T-cell (primary cell): ENCODE measurements around the gene ABCA12. TPM values are rescaled to one million over a fixed set of nuclear protein-coding genes. Genes with fewer than 3 reads are reported as not detected.
A peak's percentile ranks its signal among the peaks of the same experiment; 100 is the strongest.
"Not testable (repeated sequence)": the region's sequence is repeated elsewhere in the genome, so short reads cannot be mapped to it uniquely, and the experiment has no call there.

Experiments
- ATAC-seq, 4 experiments: fragments of 200-7000 bp in 3 of 4; fragments of 150-1000 bp in 1 of 4; cut with Tn5 transposase; replicated peaks in 1 of 4; 1 replicate in 3 of 4; 2 replicates in 1 of 4; pipeline ENCODE4 v1.10.0; 2021; ENCODE audit warnings: moderate library complexity in 3 of 4, mild to moderate bottlenecking in 2 of 4, moderate number of reproducible peaks in 1 of 4
- CTCF ChIA-PET, 2 donors: fragments of 300-600 bp; sonication (Branson Sonifier 250); formaldehyde crosslinking; loops; one replicate each; lab custom pipeline; 2022; ENCODE audit warnings: antibody characterized with exemption in 2 of 2; lab: Charles Lee
- POLR2A ChIA-PET, 2 donors: fragments of 300-600 bp; sonication (Branson Sonifier 250); formaldehyde crosslinking; loops; one replicate each; lab custom pipeline; 2022; ENCODE audit warnings: antibody characterized with exemption in 2 of 2; lab: Charles Lee
- DNase-seq, 35 experiments: peaks; one replicate each; pipeline versions ENCODE4 v3.0.0 to v3.0.0-alpha.2; 2013 to 2023
- H3K27ac ChIP-seq: one replicate; pipeline ENCODE4 v1.5.1; 2013; ENCODE audit warnings: low read length
- H3K27me3 ChIP-seq, 2 experiments: replicated peaks in 1 of 2; 1 replicate in 1 of 2; 2 replicates in 1 of 2; pipeline versions ENCODE4 v1.6.1 to v1.7.0; 2013; ENCODE audit warnings: low read length in 1 of 2, mixed read lengths in 1 of 2; ENCODE audit not compliant: control insufficient read depth in 2 of 2, insufficient read depth in 2 of 2; ENCODE audit errors: extremely low read depth in 1 of 2
- H3K36me3 ChIP-seq, 2 donors: 1 replicate in 1 of 2; 2 replicates in 1 of 2; pipeline versions ENCODE4 v1.6.1 to v1.7.0; 2013; ENCODE audit warnings: low read length in 1 of 2; ENCODE audit not compliant: control insufficient read depth in 2 of 2, insufficient read depth in 1 of 2; ENCODE audit errors: extremely low read depth in 1 of 2
- H3K4me1 ChIP-seq, 2 experiments: 1 replicate in 1 of 2; 2 replicates in 1 of 2; pipeline versions ENCODE4 v1.6.1 to v1.7.0; 2013; ENCODE audit warnings: low read length in 2 of 2, mixed read lengths in 1 of 2; ENCODE audit not compliant: insufficient read depth in 2 of 2, control insufficient read depth in 1 of 2; ENCODE audit errors: extremely low read depth in 1 of 2
- H3K4me3 ChIP-seq, 2 donors: 1 replicate in 1 of 2; 2 replicates in 1 of 2; pipeline versions ENCODE4 v1.5.1 to v1.7.0; 2013; ENCODE audit warnings: mild to moderate bottlenecking in 2 of 2, low read length in 1 of 2, moderate library complexity in 1 of 2; ENCODE audit not compliant: control insufficient read depth in 1 of 2; ENCODE audit errors: extremely low read depth in 1 of 2
- H3K9me3 ChIP-seq: 2 replicates; pipeline ENCODE4 v1.7.0; 2013
- H3K27ac Mint-ChIP-seq, 2 donors: one replicate each; pipeline ENCODE4 v1.8.0; 2020 to 2021; ENCODE audit warnings: mild to moderate bottlenecking in 2 of 2, mixed read lengths in 2 of 2
- H3K27me3 Mint-ChIP-seq, 2 donors: one replicate each; pipeline ENCODE4 v1.8.0; 2021 to 2022; ENCODE audit warnings: mixed read lengths in 2 of 2
- H3K36me3 Mint-ChIP-seq: one replicate; pipeline ENCODE4 v1.8.0; 2021; ENCODE audit warnings: mixed read lengths
- H3K4me1 Mint-ChIP-seq, 3 donors: one replicate each; pipeline ENCODE4 v1.8.0; 2020 to 2022; ENCODE audit warnings: mixed read lengths in 3 of 3, mild to moderate bottlenecking in 1 of 3
- H3K4me3 Mint-ChIP-seq, 3 donors: one replicate each; pipeline ENCODE4 v1.8.0; 2020 to 2022; ENCODE audit warnings: mild to moderate bottlenecking in 3 of 3, mixed read lengths in 3 of 3, moderate library complexity in 3 of 3
- H3K9me3 Mint-ChIP-seq, 3 donors: one replicate each; pipeline ENCODE4 v1.8.0; 2020 to 2022; ENCODE audit warnings: mixed read lengths in 3 of 3
- WGBS: methylation state at CpG from one replicate; pipeline ENCODE4 v1.1.5; 2013; ENCODE audit warnings: missing lambda C conversion rate; ENCODE audit not compliant: insufficient coverage; 5-methylcytosine and 5-hydroxymethylcytosine counted together
- total RNA-seq, 35 experiments: library from RNA in 6 of 35; stranded (reverse) in 6 of 35; fragments of 120-200 nt in 1 of 35; gene quantifications; one replicate each; pipeline versions ENCODE4 v1.2.1 to v1.2.4 and lab custom pipeline; 2013 to 2026

Gene ABCA12
- total RNA-seq, 5 donors from 2014 or later (not counting 1 experiment from before 2014, with no cell fraction given), result not detected

DNA sequence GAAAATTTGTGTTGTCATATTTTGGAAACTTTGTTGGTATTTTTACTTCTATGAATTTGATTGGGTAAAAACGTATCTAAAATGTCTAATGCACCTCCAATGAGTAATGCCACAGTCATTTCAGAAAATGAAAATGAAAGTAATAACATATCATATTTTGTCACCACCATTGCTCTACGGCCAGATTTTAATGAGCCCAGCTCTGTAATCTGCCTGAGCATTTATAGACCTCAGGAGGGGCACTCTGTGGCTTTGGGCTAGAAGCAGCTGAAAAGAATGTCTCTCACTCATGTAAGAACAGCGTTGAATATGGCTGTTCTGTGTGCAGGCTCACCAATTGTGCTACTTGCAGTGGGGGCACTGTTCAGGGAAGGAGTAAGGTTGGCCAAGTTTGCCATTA is 32.7 kb upstream of the ABCA12 start:
- H3K27me3 Mint-ChIP-seq, result no peaks in the 10 kb centered on the region
- H3K4me1 Mint-ChIP-seq, result peaks cover 15 to 24% (median 19%) of the 10 kb centered on the region in 3 donors
- Histone ChIP-seq H3K36me3 (no peaks in the 10 kb centered on the region), H3K4me1 (no peaks in the 10 kb centered on the region), H3K27ac (peak overlapping the region; percentile 7), H3K4me3 (peak overlapping the region in 1 of 2 donors; percentile 13), H3K27me3 (no peaks in the 10 kb centered on the region), H3K9me3 (no peaks in the 10 kb centered on the region)
- peak in 3 of 4 experiments; percentile 29 to 53 (median 31) for ATAC-seq
- ChIA-PET CTCF (interaction anchor here (0.5 to 0.7 kb wide), 2 partner anchors 33 to 403 kb away, joined by 3 to 5 read pairs; no protein-coding TSS in a partner anchor), POLR2A (no interaction called here)
- WGBS, result 60% methylated on average over 1 of the region's 3 CpGs
- peak overlapping the region; percentile 13 to 68 for H3K27ac Mint-ChIP-seq
- no peaks in the 10 kb centered on the region for H3K36me3 Mint-ChIP-seq
- peak in 1 of 35 experiments; percentile 12 for DNase-seq
- H3K9me3 Mint-ChIP-seq, result peaks cover 0 to 3% (median 0%) of the 10 kb centered on the region in 3 donors
- peak overlapping the region; percentile 54 to 71 (median 67) for H3K4me3 Mint-ChIP-seq

DNA sequence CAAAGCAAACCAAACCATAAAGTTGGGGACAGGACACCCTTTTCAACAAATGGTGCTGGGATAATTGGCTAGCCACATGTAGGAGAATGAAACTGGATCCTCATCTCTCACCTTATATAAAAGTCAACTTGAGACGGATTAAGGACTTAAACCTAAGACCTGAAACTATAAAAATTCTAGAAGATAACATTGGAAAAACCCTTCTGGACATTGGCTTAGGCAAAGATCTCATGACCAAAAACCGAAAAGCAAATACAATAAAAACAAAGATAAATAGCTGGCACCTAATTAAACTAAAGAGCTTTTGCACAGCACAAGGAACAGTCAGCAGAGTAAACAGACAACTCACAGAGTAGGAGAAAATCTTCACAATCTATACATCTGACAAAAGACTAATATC is 28.1 kb upstream of the ABCA12 start:
- DNase-seq, H3K27me3 Mint-ChIP-seq, H3K9me3 Mint-ChIP-seq, ATAC-seq, H3K36me3 Mint-ChIP-seq, H3K4me3 Mint-ChIP-seq, H3K4me3 ChIP-seq, CTCF ChIA-PET, H3K4me1 ChIP-seq, H3K27ac Mint-ChIP-seq, H3K36me3 ChIP-seq, POLR2A ChIA-PET, H3K27ac ChIP-seq, H3K9me3 ChIP-seq, H3K27me3 ChIP-seq: not testable (repeated sequence)
- WGBS, result no CpG with 5 or more reads among the region's 2 CpGs
- peaks cover 14 to 19% (median 17%) of the 10 kb centered on the region in 3 donors for H3K4me1 Mint-ChIP-seq

DNA sequence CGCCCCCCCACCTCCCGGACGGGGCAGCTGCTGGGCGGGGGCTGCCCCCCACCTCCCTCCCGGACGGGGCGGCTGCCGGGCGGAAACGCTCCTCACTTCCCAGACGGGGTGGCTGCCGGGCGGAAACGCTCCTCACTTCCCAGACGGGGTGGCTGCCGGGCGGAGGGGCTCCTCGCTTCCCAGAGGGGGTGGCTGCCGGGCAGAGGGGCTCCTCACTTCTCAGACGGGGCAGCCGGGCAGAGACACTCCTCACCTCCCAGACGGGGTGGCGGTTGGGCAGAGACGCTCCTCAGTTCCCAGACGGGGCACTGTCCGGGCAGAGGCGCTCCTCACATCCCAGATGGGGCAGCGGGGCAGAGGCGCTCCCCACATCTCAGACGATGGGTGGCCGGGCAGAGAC is 24.9 kb upstream of the ABCA12 start:
- H3K4me3 ChIP-seq, DNase-seq, H3K27ac Mint-ChIP-seq, H3K27me3 Mint-ChIP-seq, POLR2A ChIA-PET, H3K9me3 Mint-ChIP-seq, H3K27me3 ChIP-seq, H3K4me1 ChIP-seq, CTCF ChIA-PET, H3K27ac ChIP-seq, ATAC-seq, H3K36me3 Mint-ChIP-seq, H3K4me1 Mint-ChIP-seq, H3K36me3 ChIP-seq, H3K4me3 Mint-ChIP-seq, H3K9me3 ChIP-seq: not testable (repeated sequence)
- WGBS, result 97% methylated on average over 21 of the region's 31 CpGs

- H3K27ac ChIP-seq, result no peak overlapping the region
- no peaks in the 10 kb centered on the region for H3K9me3 ChIP-seq
- Mint-ChIP-seq H3K36me3 (no peaks in the 10 kb centered on the region), H3K9me3 (no peaks in the 10 kb centered on the region), H3K27me3 (peaks cover 0 to 3% of the 10 kb centered on the region in 2 donors), H3K4me1 (no peaks in the 10 kb centered on the region), H3K27ac (no peak overlapping the region), H3K4me3 (no peak overlapping the region)
- no peaks in the 10 kb centered on the region for H3K36me3 ChIP-seq
- DNase-seq (no peak), ATAC-seq (no peak)
- H3K4me1 ChIP-seq, result no peaks in the 10 kb centered on the region
- CTCF ChIA-PET, result no interaction called here
- POLR2A ChIA-PET, result no interaction called here
- H3K4me3 ChIP-seq, result no peak overlapping the region
- peaks cover 0 to 9% of the 10 kb centered on the region in 2 experiments for H3K27me3 ChIP-seq
- 89% methylated on average over 3 of the region's 8 CpGs for WGBS
Observed at GRCh38 chr2:215161301-215161829, 22.9 kb upstream of the ABCA12 start.

- 80% methylated on average over 1 of the region's 1 CpG for WGBS
- no peaks in the 10 kb centered on the region for H3K9me3 Mint-ChIP-seq
- ATAC-seq, result no peak
- Histone ChIP-seq H3K27ac (no peak overlapping the region), H3K9me3 (no peaks in the 10 kb centered on the region), H3K27me3 (peaks cover 0 to 9% of the 10 kb centered on the region in 2 experiments), H3K4me1 (no peaks in the 10 kb centered on the region), H3K4me3 (no peak overlapping the region), H3K36me3 (no peaks in the 10 kb centered on the region)
- no peaks in the 10 kb centered on the region for H3K36me3 Mint-ChIP-seq
- no peak overlapping the region for H3K4me3 Mint-ChIP-seq
- H3K4me1 Mint-ChIP-seq, result no peaks in the 10 kb centered on the region
- no peak for DNase-seq
- no peak overlapping the region for H3K27ac Mint-ChIP-seq
- POLR2A ChIA-PET, result no interaction called here
- peaks cover 0 to 3% of the 10 kb centered on the region in 2 donors for H3K27me3 Mint-ChIP-seq
- CTCF ChIA-PET, result no interaction called here
Observed at GRCh38 chr2:215160081-215160480, 21.7 kb upstream of the ABCA12 start.

GRCh38 chr2:215156453-215156852 is 18.0 kb upstream of the ABCA12 start:
- ChIA-PET CTCF (no interaction called here), POLR2A (no interaction called here)

More at GRCh38 chr2:215156453-215156852, 18.0 kb upstream of the ABCA12 start:
- DNase-seq (no peak), ATAC-seq (no peak)
- Mint-ChIP-seq H3K4me1 (no peaks in the 10 kb centered on the region), H3K27ac (no peak overlapping the region), H3K27me3 (peaks cover 0 to 3% of the 10 kb centered on the region in 2 donors), H3K36me3 (no peaks in the 10 kb centered on the region), H3K9me3 (peaks cover 0 to 2% (median 0%) of the 10 kb centered on the region in 3 donors), H3K4me3 (no peak overlapping the region)
- Histone ChIP-seq H3K4me3 (no peak overlapping the region), H3K36me3 (no peaks in the 10 kb centered on the region), H3K9me3 (no peaks in the 10 kb centered on the region), H3K27me3 (peaks cover 0 to 5% of the 10 kb centered on the region in 2 experiments), H3K27ac (no peak overlapping the region), H3K4me1 (no peaks in the 10 kb centered on the region)
- WGBS, result no CpG with 5 or more reads among the region's 2 CpGs
